SK-N-DZ (cell line): Measurements from ENCODE around the gene PXDN.

Source experiments
- DNase-seq: peaks from one replicate; pipeline ENCODE4 v3.0.0-alpha.2; 2015; ENCODE audit warnings: low spot score

The PXDN gene

DNA sequence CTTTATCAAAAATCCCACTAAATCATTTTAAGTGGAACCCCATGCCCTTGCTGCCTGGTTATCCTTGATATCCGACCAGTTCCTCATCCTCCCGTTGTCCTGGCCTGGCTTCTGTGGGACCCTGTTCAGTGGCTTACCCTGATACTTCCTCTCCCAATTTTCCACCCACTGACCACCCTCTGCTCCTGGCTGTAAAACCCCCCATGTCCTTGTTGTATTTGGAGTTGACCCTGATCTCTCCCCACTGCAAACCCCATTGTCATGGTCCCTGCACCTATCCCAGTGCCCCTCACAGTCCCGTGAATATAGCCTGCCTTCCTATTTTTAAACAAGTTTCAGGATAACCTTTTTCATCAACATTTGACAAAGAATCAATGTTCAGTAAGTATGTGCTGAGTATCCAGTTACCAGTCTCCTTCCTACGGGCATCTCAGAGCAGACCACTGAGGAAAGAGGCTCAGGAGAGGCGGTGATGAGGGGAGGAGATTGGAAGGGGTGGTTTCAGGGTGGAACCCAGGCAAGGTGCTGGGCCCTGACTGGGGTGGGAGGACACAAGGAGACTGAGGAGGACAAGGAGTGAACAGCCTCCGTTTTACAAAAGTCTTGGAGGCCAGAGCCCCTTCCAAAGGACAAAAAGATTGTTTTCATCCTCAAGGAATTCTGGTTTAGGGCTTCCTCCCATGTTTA is 131.8 kb downstream of the PXDN start:
- no peak for DNase-seq

DNA sequence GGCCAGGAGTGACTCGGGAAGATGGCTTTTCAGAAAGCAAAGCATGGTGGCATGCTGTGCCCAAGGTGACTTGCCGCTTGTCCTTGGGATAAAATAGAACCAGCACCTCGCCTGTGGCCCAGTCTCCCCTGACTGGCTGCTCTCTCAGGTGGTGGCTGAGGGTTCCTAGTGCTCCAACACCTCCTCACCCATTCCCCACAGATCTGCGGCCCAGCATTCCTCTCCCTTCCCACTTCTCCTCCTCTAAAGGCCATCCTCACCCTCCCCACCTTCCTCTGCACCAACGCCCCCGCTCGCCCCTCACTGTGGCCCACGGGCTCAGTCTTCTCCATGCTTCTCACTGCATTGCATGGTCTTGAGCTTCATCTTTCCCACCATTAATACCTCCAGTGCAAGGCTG is 132.4 kb downstream of the PXDN start:
- DNase-seq, result no peak

DNA sequence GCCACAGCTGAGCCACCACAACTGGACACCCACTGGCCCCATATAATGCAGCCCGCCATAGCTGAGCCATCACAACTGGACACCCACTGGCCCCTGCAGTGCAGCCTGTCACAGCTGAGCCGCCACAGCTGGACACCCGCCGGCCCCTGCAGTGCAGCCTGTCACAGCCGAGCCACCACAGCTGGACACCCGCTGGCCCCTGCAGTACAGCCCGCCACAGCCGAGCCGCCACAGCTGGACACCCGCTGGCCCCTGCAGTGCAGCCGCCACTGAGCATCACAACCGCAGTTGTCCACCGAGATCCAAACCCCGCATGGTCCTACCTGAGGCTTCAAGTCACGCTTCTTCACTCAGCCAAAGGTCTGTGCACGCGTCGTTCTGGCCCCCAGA is 134.2 kb downstream of the PXDN start:
- no peak for DNase-seq

DNA sequence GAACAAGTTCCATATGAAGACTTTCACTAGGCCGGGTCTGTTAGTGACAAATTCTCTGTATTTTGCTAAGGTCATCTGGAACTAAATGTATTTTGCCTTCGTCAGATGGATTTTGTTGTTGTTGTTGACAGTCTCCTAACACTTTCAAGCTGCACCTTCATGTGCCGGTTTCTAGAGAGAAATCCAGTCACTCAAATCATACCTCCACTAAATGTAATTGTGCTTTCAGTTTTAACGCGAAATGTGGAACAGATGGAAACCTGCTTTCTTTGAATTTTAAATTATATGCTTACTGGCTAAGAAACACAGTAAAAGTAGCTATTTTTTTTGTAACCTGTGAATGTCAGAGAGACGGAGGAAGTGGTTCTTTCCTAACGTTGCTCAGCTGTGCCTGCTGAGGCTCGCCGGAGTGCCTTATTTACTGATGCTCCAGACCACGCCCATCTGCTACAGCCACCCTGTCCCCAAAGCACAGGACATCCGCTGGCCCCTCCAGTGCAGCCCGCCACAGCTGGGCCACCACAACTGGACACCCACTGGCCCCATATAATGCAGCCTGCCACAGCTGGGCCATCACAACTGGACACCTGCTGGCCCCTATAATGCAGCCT is 134.7 kb downstream of the PXDN start:
- no peak for DNase-seq

DNA sequence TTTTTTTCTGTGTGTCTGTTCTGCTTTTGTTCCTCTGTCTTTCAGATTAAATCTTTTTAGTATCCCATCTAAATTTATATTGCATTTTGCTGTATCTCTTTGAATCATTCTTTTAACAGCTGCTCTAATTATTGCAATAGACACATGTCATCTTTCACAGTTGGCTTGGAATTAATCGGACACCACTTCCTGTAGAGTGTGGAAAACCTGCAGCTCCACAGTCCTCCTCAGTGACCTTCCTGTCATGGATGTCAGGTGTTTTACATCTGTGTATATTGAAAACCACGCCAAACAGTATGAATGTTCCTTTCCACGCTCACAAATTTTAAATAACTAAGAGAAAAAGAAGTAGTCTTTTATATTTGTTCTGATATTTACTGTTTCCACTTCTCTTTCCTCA is 135.3 kb downstream of the PXDN start:
- no peak for DNase-seq

DNA sequence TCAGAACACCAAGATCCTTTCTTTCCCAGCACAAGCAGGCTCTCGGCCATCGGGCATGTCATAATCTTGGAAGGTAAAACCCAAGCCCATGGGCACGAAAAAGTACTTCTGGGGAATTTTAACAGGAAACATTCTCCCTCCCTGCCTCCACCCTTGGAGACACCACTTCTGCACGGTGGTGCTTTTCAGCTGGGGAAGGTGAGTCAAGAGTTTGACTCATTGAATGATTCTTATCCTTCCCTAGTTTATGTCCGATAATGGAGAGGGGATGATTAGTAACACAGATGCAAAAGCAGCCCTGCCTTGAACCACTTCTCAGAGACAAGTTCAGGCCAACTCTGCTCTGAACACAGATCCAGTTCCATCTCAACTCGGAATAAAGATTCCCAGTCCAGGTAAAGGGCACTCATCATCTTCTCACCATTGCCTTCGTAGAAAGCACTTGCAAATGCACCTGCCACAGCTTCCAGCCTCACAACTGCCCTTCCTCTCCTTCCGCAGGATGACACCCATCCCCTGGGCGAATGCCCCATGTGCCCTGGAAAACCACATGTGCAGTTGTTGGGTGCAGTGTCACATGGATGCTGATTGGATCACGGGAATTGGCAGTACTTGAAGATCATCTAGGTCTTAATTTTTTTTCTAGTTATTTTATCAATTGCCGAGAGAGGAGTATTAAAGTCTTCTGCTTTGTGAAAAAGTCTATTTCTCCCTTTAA is 136.2 kb downstream of the PXDN start:
- DNase-seq, result no peak

DNA sequence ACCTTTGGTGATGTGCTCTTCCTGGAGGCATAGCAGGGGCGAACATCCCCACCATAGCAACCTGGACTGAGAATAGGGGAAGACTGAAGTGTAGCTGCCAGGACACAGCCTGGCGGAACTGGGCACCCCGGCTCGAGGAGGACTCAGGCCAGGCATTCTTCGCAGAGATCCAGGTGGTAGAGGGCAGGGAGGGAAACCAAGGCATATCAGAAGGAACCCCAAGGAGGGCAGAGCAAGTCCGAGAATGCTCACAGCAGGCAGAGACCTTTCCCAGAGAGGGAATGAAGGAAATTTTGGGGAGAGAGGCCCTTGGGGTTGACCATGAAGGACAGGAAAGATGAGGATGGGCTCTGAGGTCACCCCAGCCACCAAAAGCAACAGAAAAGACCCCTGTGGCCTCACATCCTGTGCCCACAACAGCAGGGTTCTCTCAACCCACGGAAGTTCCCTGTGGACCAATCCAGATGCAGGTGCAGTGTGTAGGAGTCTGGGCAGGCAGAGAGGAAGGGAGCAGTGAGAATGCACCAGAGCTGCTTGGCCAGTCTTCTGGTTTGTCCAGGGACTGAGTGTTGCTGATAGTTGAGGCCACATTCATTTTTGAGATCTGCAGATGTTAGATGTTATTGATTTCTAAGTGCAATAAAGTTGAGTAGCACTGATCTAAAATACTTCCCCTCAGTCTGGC is 136.9 kb downstream of the PXDN start:
- no peak for DNase-seq

DNA sequence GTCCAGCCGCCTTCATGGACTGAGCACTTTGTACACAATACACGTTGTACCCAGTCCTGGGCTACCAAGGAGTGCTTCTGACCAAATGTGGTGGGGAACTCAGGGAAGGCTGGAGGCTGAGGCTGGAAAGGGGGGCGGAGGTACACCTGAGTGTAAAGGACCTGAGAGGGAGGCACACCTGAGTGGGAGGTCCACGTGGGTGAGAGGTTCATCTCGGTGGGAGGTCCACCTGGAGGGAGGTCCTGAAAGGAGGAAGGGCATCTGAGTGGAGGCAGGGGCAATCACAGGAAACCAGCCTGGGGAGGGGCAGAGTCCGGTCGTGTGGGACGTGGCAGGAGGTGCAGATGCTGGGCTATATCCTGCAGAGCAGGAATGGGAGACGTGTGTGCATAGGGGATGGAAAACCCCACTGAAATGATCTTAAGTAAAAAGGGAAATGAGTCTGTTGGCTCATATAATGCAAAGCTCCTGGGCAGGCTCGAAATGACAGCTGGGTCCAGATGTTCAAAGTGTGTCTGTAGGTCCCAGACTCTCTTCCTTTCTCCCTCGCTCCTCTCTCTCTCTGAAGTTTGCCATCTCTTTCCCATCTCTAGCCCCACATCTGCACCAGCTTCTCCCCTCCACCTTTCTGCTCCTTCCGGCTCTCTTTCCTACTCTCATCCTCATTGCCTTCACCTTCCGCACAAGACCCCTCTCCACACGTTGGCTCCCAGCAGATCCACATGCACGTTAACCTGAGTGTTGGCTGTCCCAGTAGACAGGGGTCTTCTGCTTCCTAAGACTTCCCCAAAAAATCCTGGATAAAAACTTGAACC is 137.7 kb downstream of the PXDN start:
- DNase-seq, result no peak

DNA sequence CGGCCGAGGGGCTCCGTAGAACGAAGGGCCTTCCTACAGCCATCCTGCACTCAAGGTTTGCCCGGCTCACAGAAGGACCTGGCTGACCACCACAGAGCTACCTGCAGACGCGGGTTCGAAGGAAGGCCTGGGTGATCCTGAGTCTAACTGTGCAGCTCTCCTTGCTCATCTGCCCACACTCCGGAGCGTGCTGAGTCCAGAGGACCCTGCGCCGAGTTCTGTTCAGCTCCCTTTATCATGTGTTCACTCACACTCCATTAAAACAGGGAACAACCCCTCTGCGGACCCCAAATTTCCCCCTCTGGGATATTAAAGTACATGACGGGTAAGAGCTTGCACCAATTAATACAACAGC is 138.3 kb downstream of the PXDN start:
- no peak for DNase-seq

DNA sequence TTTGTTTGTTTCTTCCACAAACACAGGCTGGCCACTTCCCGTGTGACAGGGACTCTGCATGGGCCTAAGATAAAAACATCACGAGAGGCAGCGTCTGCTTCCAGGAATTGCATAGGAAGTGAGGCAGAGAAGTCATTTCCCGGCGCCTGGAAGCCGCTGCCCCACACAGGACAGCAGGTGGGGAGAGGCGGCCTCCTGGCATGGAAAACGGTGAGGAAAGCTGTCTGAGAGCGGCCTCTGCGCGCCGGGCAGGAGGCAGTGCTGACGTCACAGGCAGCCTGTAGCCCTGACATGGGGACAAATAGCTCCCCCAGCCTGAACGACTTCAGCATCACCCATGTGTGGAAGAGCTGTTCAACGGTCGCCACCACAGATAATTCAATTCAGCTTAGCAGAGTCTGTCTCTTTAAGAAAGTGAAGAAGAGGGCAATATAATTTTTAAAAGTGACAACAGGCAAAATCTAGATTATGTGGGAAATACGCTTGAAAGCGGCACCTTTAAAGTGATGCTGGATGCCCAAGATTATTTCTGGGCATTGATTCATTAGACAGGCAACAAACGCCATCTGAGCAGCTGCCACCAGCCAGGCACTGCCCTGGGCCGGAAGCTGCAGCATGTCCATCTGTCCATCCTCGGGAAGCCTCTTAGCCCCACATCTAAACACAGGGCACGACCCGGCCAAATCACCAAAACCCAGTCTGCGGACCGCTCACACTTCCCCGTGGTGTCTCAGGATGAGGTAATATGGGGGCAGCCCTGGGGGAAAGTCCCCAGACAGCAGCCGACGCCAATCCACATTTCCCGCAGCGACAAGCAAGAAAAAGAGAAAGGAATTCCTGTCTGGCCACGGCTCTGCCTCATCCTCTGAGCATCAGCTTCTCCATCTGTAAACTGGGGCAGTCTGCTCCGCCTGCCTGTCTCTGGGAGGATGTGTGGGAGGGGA is 138.9 kb downstream of the PXDN start:
- DNase-seq, result peak; percentile 48

DNA sequence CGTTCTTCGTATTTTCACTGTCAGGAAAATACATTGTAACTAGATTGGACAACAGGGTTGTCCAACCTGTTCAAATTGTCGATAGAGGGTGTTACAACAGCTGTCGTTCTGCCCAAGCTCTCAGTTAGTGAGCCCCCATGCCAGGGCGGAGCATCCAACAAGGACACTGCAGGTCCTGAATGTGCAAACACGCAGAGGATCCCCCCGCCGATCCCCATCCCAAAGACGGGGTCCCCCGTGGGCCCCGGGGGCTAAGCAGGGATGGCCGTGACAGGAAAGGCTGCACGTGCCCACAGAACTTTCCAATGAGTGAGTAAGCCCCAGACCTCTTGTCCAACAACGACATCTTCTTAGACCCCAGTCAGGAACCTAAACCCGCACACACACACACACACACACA is 140.8 kb downstream of the PXDN start:
- DNase-seq, result no peak

DNA sequence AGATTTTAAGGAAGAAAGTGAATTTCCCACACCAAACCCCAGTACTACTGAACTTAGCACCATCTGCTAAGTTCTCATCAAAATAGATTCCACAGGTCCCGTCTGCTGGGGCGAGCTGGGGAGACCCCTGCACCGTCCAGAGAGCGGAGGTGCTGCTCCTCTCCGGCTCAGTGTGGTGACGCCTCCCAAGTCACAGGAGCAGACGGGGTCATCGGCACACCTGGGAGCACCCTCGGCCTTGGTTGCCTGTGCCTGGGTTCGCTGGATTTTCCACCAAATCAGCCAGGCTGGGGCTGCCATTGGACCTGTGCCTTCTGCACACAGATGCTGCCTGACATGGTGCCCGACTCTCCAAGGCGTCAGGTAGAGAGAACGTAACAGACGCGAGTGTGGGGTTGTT is 141.3 kb downstream of the PXDN start:
- DNase-seq, result no peak

DNA sequence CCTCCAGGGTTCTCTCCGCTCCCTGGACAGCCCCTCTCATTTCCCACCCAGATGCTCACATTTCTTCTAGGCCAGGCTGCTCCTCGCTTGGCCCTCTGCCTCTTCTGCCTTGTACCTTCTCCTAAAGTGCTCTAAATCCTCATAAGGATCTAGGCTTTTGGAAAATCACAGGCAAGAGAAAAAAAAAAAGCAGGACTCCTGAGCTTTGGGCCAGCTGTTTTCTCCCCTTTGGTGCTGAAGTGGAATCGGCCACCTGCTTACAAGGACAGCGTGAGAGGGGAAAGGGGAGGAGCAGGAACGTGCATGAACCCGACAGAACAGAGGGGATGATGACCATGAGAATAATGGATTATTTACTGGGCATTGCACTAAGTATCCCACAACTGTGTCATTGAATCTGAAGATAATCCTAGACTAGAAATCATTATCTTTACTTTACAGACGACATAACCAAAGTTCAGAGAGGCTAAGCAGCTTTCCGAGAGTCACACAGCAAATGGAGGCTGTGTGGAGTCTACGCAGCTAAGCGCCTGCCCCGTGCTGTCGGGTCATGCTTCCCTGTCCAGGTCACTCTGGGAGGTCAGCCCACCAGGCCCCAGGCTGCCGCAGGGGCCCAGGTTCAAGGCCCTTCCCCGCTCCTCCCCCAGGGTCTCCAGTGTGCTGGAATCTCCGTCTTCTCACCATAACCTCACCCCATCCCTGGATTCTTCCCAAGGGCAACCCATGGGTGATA is 141.9 kb downstream of the PXDN start:
- no peak for DNase-seq

DNA sequence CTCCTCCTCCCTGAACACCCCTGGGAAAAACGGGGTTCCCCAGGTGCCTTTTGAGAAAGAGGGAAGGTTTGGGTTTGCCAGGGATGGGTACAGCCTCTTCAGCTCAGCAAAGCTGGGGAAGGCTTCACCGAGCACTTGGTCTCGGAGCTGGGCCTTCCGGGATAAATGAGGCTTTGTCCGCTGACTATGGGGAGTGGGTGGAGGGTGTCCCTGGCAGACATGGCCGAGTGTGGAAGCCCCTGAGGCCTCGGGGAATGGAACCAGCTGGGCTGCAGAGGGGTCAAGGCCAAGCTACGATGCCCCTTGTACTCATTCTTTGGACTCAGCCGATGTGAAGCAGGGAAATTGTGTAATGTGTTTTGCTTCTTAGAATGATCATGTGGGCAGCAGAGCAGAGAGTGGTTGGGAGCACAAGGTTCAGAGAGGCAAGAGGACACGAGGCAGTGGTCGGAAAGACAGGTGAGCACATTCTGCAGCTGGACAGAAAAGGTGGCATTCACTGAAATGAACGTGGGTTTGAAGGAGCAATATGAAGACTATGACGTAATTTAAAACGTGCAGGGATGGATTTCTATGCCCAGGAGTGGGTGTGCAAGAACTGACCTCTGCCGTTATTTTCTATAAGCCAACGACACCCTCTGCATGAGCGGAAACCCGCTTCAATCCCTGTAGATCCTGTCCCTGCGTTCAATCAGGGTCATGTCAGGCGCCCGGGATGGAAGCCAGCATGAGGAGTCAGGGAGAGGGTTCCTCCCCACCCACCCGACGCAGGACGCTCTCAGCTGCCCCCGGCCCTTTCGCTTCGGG is 142.6 kb downstream of the PXDN start:
- DNase-seq, result no peak

DNA sequence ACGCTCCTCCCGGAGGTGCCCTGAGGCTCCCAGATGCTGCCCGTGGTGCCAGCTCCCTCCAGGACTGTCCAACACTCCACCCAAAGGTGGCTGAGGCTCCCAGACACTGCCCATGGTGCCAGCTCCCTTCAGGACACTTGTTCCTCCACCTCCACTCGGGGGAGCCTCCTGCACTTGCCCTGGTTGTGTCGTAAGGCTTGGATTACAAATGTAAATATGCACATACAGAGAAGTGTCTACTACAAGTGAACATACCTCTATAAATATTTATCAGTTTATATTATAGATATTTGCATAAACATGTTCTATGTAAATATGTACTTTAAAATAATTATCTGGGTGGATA is 143.3 kb downstream of the PXDN start:
- DNase-seq, result no peak

DNA sequence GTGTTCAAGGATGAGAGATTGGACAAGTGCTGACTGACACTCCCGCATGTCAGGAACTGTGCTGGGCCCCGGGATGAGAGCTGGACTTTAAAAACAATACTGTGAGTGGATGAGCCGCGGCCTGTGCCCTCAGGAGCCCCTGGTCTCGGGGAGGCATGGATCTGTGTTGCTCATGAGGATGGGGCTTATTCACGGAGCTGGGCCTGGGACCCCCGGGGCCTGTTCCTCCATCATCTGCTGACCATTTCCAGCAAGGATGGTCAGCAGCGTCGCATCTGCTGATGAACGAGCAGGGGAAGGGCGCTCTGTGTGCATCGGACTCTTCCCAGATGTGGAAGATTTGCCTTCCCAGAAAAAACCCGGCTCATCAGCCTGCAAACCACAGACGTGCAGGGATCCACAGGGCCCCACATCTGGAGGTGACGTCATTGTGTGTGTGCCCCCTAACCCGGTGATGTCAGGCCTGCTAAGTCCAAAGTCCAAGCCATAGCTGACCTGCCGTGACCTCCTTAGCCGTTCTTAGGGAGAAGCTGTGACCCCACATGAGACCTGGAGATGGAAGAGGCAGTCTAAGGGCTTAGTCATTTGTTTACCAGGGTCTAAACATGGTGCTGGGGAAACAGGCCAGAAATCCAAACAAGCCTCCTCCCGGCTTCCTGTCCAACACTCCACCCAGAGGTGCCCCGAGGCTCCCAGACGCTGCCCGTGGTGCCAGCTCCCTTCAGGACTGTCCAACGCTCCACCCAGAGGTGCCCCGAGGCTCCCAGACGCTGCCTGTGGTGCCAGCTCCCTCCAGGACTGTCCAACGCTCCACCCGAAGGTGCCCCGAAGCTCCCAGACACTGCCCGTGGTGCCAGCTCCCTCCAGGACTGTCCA is 143.9 kb downstream of the PXDN start:
- no peak for DNase-seq

DNA sequence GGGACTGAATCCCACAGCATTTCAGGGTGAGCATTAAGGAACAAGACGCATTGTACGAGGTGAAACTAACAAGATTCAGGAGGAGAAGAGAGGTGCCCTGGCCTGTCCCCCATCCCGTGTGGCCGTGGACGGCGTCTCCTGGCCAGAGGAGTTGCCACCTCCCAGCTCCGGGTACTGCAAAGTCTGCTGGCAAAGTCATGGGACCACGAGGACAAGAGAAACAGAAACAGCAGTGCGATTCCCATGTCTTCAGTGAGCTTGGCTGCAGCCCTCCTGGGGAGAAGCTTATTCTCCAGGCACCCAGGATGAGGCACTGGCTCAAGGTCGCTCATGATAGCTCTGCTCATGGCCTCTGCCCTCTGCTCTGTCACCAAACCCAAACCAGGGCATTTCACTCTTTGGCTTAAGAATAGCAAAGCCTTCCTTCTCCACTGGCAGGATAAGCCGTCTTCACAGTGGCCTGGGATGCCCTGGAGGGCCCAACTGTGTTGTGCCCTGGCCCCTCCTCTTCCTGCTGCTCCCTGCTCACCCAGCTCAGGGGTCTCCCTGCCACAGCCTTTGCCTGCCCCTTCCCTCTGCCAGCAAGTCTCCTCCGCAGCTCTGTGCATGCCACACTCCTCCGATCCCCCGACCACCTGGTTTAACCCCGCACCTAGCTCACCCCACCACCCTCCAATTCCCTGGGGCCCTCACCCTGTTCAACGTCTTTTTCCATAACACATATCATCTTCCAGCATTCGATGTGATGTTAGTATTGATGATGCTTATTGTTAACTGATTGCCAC is 144.8 kb downstream of the PXDN start:
- DNase-seq, result no peak
